Neural cell (in vitro differentiated cells): Measurements from ENCODE around the gene GPC3. TPM values are rescaled to one million over a fixed set of nuclear protein-coding genes. Genes with fewer than 3 reads are reported as not detected.

ENCODE experiments used
- H2AFZ ChIP-seq: fragments of 200-600, 300-800 bp; sonication (generic), shearing (Covaris generic); 2 replicates; pipeline ENCODE4 v1.6.0; 2014; ENCODE audit warnings: low read depth, mild to moderate bottlenecking, antibody characterized with exemption, low read length, moderate library complexity
- H3F3A ChIP-seq: fragments of 200-600 bp; shearing (Covaris generic); 2 replicates; pipeline ENCODE4 v1.6.1; 2016; ENCODE audit warnings: mild to moderate bottlenecking, moderate library complexity, mixed read lengths, antibody characterized with exemption, low read length; ENCODE audit not compliant: insufficient read depth, poor library complexity, severe bottlenecking
- H3K27ac ChIP-seq: fragments of 200-600, 300-800 bp; sonication (generic), shearing (Covaris generic); 2 replicates; pipeline ENCODE4 v1.5.1; 2014; ENCODE audit warnings: mild to moderate bottlenecking, low read length, moderate library complexity
- H3K27me3 ChIP-seq: fragments of 300-800, 200-600 bp; sonication (generic), shearing (Covaris generic); 2 replicates; pipeline ENCODE4 v1.6.0; 2014; ENCODE audit warnings: mild to moderate bottlenecking, low read depth, low read length, moderate library complexity; ENCODE audit not compliant: insufficient read depth
- H3K36me3 ChIP-seq: fragments of 300-800, 200-600 bp; sonication (generic), shearing (Covaris generic); 2 replicates; pipeline ENCODE4 v1.5.1; 2014; ENCODE audit warnings: mild to moderate bottlenecking, antibody characterized with exemption, low read length, moderate library complexity; ENCODE audit not compliant: insufficient read depth
- H3K4me2 ChIP-seq: fragments of 300-800, 200-600 bp; sonication (generic), shearing (Covaris generic); 2 replicates; pipeline ENCODE4 v1.6.0; 2014; ENCODE audit warnings: mild to moderate bottlenecking, low read length
- H3K4me3 ChIP-seq: fragments of 300-800, 200-600 bp; sonication (generic), shearing (Covaris generic); 2 replicates; pipeline ENCODE4 v1.5.1; 2014; ENCODE audit warnings: mild to moderate bottlenecking, low read length, moderate library complexity
- H3K79me2 ChIP-seq: fragments of 200-600 bp; shearing (Covaris generic); replicated peaks from 2 replicates; pipeline ENCODE4 v1.6.0; 2014; ENCODE audit warnings: mild to moderate bottlenecking, low read length, moderate library complexity; ENCODE audit not compliant: insufficient read depth
- H3K9ac ChIP-seq: fragments of 300-800, 200-600 bp; sonication (generic), shearing (Covaris generic); 2 replicates; pipeline ENCODE4 v1.6.1; 2016; ENCODE audit warnings: mild to moderate bottlenecking, low read length, mixed read lengths
- H3K9me2 ChIP-seq: fragments of 200-600 bp; shearing (Covaris generic); 2 replicates; pipeline ENCODE4 v1.6.1; 2016; ENCODE audit warnings: mild to moderate bottlenecking, low read length, mixed read lengths; ENCODE audit not compliant: insufficient read depth
- H3K9me3 ChIP-seq: fragments of 200-600, 300-800 bp; sonication (generic), shearing (Covaris generic); 2 replicates; pipeline ENCODE4 v1.6.1; 2016; ENCODE audit warnings: mild to moderate bottlenecking, mixed run types, low read length, moderate library complexity, mixed read lengths
- H4K20me1 ChIP-seq: fragments of 200-600 bp; shearing (Covaris generic); 2 replicates; pipeline ENCODE4 v1.6.1; 2016; ENCODE audit warnings: mild to moderate bottlenecking, mixed run types; ENCODE audit not compliant: insufficient read depth
- EP300 ChIP-seq: fragments of 450-650 bp; conservative IDR thresholded peaks from 2 replicates; pipeline ENCODE4 v1.6.1; 2014; ENCODE audit warnings: antibody characterized with exemption, mild to moderate bottlenecking, moderate library complexity; ENCODE audit not compliant: poor library complexity, severe bottlenecking
- EZH2 ChIP-seq: fragments of 200-600, 300-800 bp; shearing (Covaris generic), sonication (generic); IDR thresholded peaks from 2 replicates; pipeline ENCODE4 v1.6.1; 2014; ENCODE audit warnings: antibody characterized with exemption, low read length, borderline replicate concordance, mild to moderate bottlenecking; ENCODE audit not compliant: insufficient read depth, poor library complexity, severe bottlenecking
- MXI1 ChIP-seq: fragments of 450-650 bp; conservative IDR thresholded peaks from 2 replicates; pipeline ENCODE4 v1.6.1; 2014; ENCODE audit warnings: antibody characterized with exemption, mild to moderate bottlenecking; ENCODE audit not compliant: poor library complexity, severe bottlenecking
- POLR2AphosphoS5 ChIP-seq: IDR thresholded peaks from 2 replicates; pipeline ENCODE4 v1.6.1; 2012
- RAD21 ChIP-seq: fragments of 450-650 bp; conservative IDR thresholded peaks from 2 replicates; pipeline ENCODE4 v1.6.1; 2014; ENCODE audit warnings: antibody characterized with exemption, mild to moderate bottlenecking, moderate library complexity
- SMC3 ChIP-seq: fragments of 450-650 bp; conservative IDR thresholded peaks from 2 replicates; pipeline ENCODE4 v1.6.1; 2014; ENCODE audit warnings: antibody characterized with exemption, mild to moderate bottlenecking, moderate library complexity; ENCODE audit not compliant: poor library complexity
- TAF1 ChIP-seq: IDR thresholded peaks from 2 replicates; pipeline ENCODE4 v1.6.1; 2012; ENCODE audit warnings: low read depth
- polyA minus RNA-seq: library from RNA; depleted of rRNA, polyadenylated mRNA; stranded (reverse); fragments of >200 nt; gene quantifications from 2 replicates; pipeline ENCODE4 v1.2.3, GENCODE V29; 2014
- polyA plus RNA-seq: library from polyadenylated mRNA; depleted of rRNA; stranded (reverse); fragments of >200 nt; gene quantifications from 2 replicates; pipeline ENCODE4 v1.2.3, GENCODE V29; 2014
- TF ChIP-seq, protein P1 (sequence below): IDR thresholded peaks from 2 replicates; pipeline ENCODE4 v1.6.1; 2012; ENCODE audit warnings: borderline replicate concordance
- TF ChIP-seq, protein P2 (sequence below): fragments of 450-650 bp; IDR thresholded peaks from 2 replicates; pipeline ENCODE4 v1.5.1; 2014; ENCODE audit warnings: antibody characterized with exemption, mild to moderate bottlenecking, moderate library complexity; ENCODE audit not compliant: poor library complexity, severe bottlenecking

The GPC3 gene
- polyA plus RNA-seq (1.4 and 2.1 TPM in 2 replicates), polyA minus RNA-seq (1.5 and 3.1 TPM in 2 replicates)

DNA sequence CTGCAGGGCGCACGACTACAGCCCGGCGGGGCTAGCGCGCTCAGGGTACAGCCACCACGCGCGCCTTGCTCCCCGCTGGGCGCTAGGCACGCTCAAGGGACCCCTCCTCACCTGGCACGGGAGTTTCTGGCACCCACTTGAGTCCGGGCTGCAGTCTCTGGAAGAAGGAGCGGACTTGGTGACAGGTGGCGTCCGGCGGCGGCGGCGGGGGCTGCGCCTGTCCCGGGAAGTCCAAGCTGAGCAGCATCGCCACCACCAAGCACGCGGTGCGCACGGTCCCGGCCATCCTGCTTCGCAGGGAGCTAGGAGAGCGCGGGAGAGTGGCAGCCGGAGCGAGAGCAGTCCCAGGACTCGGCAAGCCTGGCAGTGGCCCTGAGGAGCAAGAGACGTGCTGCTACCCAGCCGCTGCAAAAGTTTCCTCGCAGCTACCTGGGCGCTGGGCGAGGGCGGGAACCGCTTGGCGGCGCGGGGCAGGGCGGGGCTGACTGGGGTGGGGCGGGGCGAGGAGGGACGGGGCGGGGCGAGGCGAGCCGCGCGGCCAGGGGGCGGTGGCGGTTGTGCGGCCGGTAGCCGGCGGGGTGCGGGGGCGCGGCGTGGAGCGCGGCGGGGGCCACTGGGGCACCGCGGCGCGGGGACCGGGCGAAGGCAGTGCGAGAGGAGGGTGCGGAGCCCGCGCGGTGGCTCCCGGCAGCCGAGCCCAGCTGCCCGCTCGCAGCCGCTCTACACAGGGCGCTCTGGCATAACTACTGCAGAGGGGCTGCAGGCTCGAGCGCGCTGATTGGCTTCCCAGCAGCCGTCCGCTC is at the start of gene GPC3:
Gene GPC3 (minus strand): TSS at position 431 of the 803 bp plus-strand sequence.
- Histone ChIP-seq H3K79me2 (no peaks in the 10 kb centered on the region), H3K27me3 (peaks cover 24% of the 10 kb centered on the region), H3K36me3 (no peaks in the 10 kb centered on the region), H4K20me1 (no peaks in the 10 kb centered on the region), H2AFZ (no peak within 1 kb of the TSS), H3K9ac (no peak within 1 kb of the TSS), H3K4me3 (peak within 1 kb of the TSS; percentile 68), H3K9me2 (no peaks in the 10 kb centered on the region), H3F3A (no peaks in the 10 kb centered on the region), H3K4me2 (peak within 1 kb of the TSS; percentile 48), H3K27ac (no peak within 1 kb of the TSS), H3K9me3 (no peaks in the 10 kb centered on the region)
- TF ChIP-seq SMC3: no peak

DNA sequence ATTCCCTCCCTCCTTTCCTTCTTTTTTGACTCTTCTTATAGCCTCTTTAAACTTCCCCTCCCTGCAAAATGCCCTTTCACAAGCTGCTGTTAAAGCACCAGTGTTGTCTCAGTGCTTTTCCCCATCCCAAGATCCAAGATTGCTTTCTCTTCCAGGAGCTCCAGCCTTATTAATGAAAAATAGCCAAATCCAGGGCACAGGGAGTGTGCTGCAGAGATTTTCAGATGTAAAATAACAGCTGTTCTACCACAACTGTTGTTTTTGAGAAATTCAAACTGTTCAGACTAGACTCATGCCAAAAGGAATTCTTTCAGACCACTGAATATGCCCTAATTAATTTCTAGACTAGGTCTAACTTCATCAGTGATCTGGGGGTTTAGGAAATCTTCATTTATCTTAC is 47.0 kb upstream of the GPC3 start:
- Histone ChIP-seq H3K27ac (no peak overlapping the region), H3K4me3 (no peak overlapping the region), H3K9me3 (no peaks in the 10 kb centered on the region), H3K9me2 (no peaks in the 10 kb centered on the region), H3K36me3 (no peaks in the 10 kb centered on the region), H4K20me1 (no peaks in the 10 kb centered on the region), H3K9ac (no peak overlapping the region), H3K4me2 (no peak overlapping the region), H3K79me2 (no peaks in the 10 kb centered on the region), H2AFZ (no peak overlapping the region), H3F3A (no peaks in the 10 kb centered on the region), H3K27me3 (no peaks in the 10 kb centered on the region)
- TF ChIP-seq, protein P1, sequence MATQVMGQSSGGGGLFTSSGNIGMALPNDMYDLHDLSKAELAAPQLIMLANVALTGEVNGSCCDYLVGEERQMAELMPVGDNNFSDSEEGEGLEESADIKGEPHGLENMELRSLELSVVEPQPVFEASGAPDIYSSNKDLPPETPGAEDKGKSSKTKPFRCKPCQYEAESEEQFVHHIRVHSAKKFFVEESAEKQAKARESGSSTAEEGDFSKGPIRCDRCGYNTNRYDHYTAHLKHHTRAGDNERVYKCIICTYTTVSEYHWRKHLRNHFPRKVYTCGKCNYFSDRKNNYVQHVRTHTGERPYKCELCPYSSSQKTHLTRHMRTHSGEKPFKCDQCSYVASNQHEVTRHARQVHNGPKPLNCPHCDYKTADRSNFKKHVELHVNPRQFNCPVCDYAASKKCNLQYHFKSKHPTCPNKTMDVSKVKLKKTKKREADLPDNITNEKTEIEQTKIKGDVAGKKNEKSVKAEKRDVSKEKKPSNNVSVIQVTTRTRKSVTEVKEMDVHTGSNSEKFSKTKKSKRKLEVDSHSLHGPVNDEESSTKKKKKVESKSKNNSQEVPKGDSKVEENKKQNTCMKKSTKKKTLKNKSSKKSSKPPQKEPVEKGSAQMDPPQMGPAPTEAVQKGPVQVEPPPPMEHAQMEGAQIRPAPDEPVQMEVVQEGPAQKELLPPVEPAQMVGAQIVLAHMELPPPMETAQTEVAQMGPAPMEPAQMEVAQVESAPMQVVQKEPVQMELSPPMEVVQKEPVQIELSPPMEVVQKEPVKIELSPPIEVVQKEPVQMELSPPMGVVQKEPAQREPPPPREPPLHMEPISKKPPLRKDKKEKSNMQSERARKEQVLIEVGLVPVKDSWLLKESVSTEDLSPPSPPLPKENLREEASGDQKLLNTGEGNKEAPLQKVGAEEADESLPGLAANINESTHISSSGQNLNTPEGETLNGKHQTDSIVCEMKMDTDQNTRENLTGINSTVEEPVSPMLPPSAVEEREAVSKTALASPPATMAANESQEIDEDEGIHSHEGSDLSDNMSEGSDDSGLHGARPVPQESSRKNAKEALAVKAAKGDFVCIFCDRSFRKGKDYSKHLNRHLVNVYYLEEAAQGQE: no peak
- no peak for TF ChIP-seq EP300
- no peak for TF ChIP-seq MXI1
- no peak for TF ChIP-seq SMC3
- no peak for TF ChIP-seq POLR2AphosphoS5
- no peak for TF ChIP-seq TAF1
- TF ChIP-seq, protein P2, sequence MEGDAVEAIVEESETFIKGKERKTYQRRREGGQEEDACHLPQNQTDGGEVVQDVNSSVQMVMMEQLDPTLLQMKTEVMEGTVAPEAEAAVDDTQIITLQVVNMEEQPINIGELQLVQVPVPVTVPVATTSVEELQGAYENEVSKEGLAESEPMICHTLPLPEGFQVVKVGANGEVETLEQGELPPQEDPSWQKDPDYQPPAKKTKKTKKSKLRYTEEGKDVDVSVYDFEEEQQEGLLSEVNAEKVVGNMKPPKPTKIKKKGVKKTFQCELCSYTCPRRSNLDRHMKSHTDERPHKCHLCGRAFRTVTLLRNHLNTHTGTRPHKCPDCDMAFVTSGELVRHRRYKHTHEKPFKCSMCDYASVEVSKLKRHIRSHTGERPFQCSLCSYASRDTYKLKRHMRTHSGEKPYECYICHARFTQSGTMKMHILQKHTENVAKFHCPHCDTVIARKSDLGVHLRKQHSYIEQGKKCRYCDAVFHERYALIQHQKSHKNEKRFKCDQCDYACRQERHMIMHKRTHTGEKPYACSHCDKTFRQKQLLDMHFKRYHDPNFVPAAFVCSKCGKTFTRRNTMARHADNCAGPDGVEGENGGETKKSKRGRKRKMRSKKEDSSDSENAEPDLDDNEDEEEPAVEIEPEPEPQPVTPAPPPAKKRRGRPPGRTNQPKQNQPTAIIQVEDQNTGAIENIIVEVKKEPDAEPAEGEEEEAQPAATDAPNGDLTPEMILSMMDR: no peak
- no peak for TF ChIP-seq RAD21
- TF ChIP-seq EZH2: no peak
